LHCN-M2 (cell line): ENCODE data around the gene CNOT6L. TPM values are rescaled to one million over a fixed set of nuclear protein-coding genes. Genes with fewer than 3 reads are reported as not detected.
"Not testable (repeated sequence)": the region's sequence is repeated elsewhere in the genome, so short reads cannot be mapped to it uniquely, and the experiment has no call there.

Experiments
- DNase-seq: peaks from one replicate; pipeline ENCODE4 v3.0.0-alpha.2; 2012; ENCODE audit warnings: low read depth
- polyA plus RNA-seq: library from polyadenylated mRNA; unstranded; fragments of >200 nt; gene quantifications from one replicate; pipeline ENCODE4 v1.2.1, GENCODE V29; 2012; ENCODE audit warnings: missing spikeins
- total RNA-seq: library from RNA; depleted of rRNA; stranded (reverse); fragments of >200 nt; gene quantifications from 2 replicates; pipeline ENCODE4 v1.2.3, GENCODE V29; 2014; rRNA removed

CNOT6L gene
- 7.4 and 8.3 TPM in 2 replicates for total RNA-seq
- 3.5 TPM for polyA plus RNA-seq

GRCh38 chr4:77818602-77819403 is at the start of gene CNOT6L:
Gene CNOT6L (minus strand): TSS chr4:77819368. CDS start chr4:77819308, 60 bp downstream.
- DNase-seq = peak; percentile 51

- DNase-seq = no peak
Measured at GRCh38 chr4:77865259-77865658, 46.1 kb upstream of the CNOT6L start.

- not testable (repeated sequence) for DNase-seq
Measured at GRCh38 chr4:77863341-77863740, 44.2 kb upstream of the CNOT6L start.

- DNase-seq = peak; percentile 95
Measured at GRCh38 chr4:77862478-77863216, 43.5 kb upstream of the CNOT6L start, which contains the start of gene MRPL1. Gene MRPL1 (plus strand): TSS chr4:77862830. CDS start chr4:77862849, 19 bp downstream.

GRCh38 chr4:77861495-77861894 is 42.3 kb upstream of the CNOT6L start:
- peak; percentile 27 for DNase-seq

GRCh38 chr4:77859256-77859655 is 40.1 kb upstream of the CNOT6L start:
- DNase-seq = no peak

- DNase-seq = no peak
Measured at GRCh38 chr4:77856152-77856551, 37.0 kb upstream of the CNOT6L start.

GRCh38 chr4:77854431-77855111 is 35.4 kb upstream of the CNOT6L start:
- no peak for DNase-seq

GRCh38 chr4:77852892-77853495 is 33.8 kb upstream of the CNOT6L start:
- DNase-seq = no peak

- peak; percentile 82 for DNase-seq
Measured at GRCh38 chr4:77849278-77849965, 30.3 kb upstream of the CNOT6L start.

- DNase-seq = no peak
Measured at GRCh38 chr4:77848508-77848907, 29.3 kb upstream of the CNOT6L start.

- DNase-seq = no peak
Measured at GRCh38 chr4:77845929-77846328, 26.8 kb upstream of the CNOT6L start.

- no peak for DNase-seq
Measured at GRCh38 chr4:77845400-77845799, 26.2 kb upstream of the CNOT6L start.

GRCh38 chr4:77844363-77844762 is 25.2 kb upstream of the CNOT6L start:
- no peak for DNase-seq

GRCh38 chr4:77843628-77844027 is 24.5 kb upstream of the CNOT6L start:
- DNase-seq = no peak

- DNase-seq = no peak
Measured at GRCh38 chr4:77834403-77834802, 15.2 kb upstream of the CNOT6L start.

- no peak for DNase-seq
Measured at GRCh38 chr4:77833126-77833724, 14.1 kb upstream of the CNOT6L start.

- DNase-seq = no peak
Measured at GRCh38 chr4:77827343-77827742, 8.2 kb upstream of the CNOT6L start.

- DNase-seq = no peak
Measured at GRCh38 chr4:77826275-77826674, 7.1 kb upstream of the CNOT6L start.

GRCh38 chr4:77821775-77822174 is 2.6 kb upstream of the CNOT6L start:
- no peak for DNase-seq
